ENCODE data around the gene RABGAP1L.

Gene RABGAP1L

GRCh38 chr1:174984952-174985351 is 825.6 kb downstream of the RABGAP1L start:
- DNase-seq = no peak

GRCh38 chr1:174988539-174988938 is 829.2 kb downstream of the RABGAP1L start:
- no peak for DNase-seq

- no peak for DNase-seq
These were observed 829.7 kb downstream of the RABGAP1L start for GRCh38 chr1:174988986-174989385.

- no peak for DNase-seq
These were observed 830.4 kb downstream of the RABGAP1L start for GRCh38 chr1:174989536-174990220.

DNA sequence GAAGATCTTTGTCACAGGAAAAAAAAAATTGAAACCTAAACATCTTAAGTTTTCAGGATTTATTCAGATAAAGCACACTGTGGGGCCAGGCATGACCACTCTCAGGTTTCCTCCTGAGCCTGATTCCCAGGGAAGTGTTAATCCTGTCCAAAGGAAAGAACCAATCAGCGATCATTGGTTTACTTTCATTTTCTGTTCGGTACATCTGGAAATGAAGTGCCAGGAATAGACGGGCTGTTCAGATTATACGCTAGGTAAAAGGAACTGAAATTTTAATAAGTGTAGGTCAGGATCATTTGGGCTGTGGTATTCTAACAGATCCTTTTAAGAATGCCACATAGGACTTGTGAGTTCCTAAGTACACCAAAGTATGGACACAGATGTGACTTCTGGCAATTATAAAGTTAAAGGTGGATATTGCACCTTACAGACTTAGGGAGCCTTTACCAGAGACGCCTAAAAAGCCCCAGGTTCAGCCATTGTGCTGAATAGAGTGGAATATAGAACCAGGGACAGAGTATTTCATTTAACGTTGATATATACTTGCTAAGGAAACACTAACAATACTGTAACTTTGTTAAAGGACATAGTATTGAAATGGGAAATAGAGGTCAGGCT is 831.2 kb downstream of the RABGAP1L start:
- DNase-seq = peak; percentile 30

DNA sequence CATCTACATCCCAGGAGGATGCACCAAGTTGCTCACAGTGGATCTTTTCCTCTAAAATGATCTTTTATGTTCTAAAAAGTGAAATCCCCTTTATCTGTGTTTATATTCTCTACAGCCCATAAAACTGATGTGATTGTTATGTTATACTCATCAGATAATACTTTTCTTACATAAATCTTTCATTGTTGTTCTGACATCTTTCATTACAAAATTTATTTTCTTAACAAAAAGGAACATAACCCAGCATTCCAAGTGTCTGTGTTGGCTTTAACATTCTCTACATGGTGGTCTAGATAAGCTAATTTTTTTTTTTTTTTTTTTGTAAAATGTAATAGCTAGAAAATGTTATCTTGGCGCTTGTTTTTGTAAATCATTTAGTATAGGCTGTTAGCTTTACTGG is 832.2 kb downstream of the RABGAP1L start:
- no peak for DNase-seq

DNA sequence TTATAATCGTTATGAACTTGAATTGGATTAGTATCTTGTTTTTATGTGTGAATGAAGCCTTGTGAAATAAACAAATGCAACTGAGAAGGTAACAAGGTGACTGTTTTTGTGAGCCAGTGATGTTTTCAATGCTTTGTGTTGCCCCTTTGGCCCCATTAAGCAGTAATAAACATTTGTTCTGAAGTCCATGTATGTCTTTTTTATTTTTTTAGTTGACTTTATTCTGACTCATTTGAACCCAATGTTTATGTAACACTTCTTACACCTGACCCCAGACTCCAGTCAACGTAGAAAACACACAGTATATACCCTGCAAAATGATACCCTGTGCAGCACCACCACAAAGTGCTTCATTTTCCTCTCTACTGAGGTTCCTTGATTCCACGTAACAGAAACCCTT is 835.8 kb downstream of the RABGAP1L start:
- no peak for DNase-seq

DNA sequence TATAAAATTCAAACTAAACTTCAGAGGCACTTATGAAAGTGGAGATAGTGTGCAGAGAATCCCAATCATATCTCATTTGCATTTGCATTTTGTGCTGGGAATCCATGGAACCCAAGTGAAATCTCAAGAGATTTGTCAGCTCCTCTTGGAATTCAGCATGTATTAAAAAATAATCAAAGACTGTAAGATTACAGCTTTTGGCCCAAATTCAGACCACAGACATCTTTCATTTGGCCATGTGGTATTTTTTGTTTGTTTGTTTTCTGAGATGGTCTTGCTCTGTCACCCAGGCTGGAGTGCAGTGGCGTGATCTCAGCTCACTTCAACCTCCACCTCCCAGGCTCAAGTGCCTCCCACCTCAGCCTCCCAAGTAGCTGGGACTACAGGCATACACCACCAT is 836.6 kb downstream of the RABGAP1L start:
- DNase-seq = no peak

- no peak for DNase-seq
These were observed 837.2 kb downstream of the RABGAP1L start for GRCh38 chr1:174996476-174996875.

- DNase-seq = no peak
These were observed 837.7 kb downstream of the RABGAP1L start for GRCh38 chr1:174997041-174997440.

DNA sequence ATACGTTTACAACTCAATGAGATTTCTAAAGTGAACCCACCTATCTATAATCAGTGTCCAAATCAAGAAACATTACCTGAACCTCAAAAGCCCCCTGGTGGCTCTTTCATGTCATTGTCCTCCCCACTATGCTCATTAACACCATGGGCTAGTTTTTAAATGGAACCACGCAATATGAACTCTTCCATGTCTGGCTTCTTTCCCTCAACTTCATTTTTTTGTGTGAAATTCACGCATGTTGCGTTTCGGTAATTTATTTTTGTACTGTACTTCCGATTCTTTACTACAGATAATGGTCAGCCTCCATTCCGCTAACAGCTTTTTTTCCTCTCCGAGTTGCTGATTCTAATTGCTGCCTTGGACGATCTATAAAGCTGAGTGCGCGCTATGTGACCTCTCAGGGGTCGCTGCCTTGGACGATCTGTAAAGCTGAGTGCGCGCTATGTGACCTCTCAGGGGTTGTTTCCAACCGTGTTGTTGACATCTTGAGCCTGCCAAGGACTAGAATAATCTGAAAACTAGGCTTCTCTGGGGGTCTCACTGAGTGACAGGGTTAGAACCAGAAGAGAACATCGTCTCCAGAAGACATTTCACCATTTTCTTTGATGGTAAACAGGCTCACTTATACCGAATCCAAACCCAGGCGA is 839.4 kb downstream of the RABGAP1L start:
- DNase-seq = peak; percentile 21

DNA sequence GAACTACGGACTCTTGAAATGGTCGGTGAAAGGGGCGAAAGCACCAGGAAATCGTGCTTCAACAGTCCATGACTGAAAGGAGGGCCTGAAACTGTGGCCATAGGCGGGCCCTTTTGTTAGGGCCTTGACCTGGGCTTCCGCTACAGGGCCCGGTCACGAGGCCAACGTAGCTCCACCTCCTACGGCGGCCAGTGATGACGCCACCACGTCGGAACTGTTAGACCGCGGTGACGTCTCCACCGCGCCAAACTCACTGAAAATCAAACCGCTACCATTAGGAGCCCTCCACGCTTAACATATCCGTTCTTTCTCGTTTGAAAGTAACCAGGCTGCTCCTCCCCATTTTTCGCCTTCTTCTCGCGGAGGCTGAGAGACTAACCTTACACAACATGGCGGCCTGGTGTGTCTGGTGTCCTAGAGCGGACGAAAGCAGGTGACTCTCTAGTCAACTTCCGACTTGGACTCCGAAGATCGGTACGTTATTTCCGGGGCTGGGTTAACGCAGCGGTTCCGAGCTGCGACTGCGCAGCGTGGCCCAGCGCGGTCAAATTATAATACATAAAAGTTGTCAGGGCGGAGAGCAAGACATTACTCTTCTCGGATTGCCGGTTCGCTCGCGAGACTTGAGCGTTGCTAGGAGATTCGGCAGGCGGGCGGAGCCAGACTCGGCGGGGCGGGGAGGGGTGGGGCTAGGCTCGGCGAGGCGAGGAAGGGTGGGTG is 840.1 kb downstream of the RABGAP1L start:
- DNase-seq = peak; percentile 89

GRCh38 chr1:174999936-175000696 is 840.8 kb downstream of the RABGAP1L start, which contains the start of gene CACYBP:
Gene CACYBP (plus strand): TSS chr1:174999947. CDS start chr1:175000181, 234 bp downstream.
- no peak for DNase-seq

DNA sequence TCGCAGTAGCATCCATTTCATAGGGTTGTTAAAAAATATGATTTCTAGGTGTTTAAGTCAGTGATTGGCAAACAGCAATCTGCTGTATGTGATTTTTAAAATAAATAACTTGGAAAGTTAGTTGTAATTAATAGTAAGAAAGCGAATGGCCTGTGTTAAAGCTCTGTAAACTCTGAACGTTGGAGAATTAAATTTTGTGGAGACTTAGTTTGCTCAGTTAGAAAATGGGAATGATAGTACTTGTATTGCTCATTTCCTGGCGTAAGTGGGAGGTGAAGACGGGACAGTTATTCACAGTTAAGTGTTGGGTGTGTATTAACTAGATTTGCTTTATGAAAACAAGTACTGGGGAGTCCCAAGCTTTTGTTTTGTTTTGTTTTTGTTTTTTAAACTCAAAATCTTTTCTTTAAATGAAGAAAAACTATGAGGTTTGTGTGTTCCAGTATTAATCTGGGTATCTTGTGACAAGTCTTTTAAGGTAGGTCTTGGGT is 841.4 kb downstream of the RABGAP1L start:
- DNase-seq = no peak

- no peak for DNase-seq
These were observed 843.7 kb downstream of the RABGAP1L start for GRCh38 chr1:175002910-175003517.

DNA sequence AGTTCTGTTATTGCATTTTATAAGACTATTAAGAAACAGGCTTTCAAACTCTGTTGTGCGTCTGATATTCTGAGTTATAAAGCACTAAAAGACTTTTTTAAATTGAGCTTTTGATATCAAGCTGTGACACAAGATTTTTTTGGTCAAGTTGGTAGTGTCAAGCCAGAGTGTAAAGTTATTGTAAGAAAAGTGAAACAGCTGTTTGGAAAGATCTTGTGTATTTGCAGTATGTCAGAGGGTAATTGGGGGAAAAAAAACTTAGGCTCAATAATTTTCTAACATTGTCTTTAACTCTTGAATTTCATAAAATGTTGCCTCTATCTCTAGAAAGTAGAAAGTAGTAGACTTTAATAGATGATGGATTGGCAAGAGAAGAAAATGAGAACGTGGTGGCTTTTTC is 844.2 kb downstream of the RABGAP1L start:
- no peak for DNase-seq

GRCh38 chr1:175005085-175005783 is 845.9 kb downstream of the RABGAP1L start:
- DNase-seq = no peak

- no peak for DNase-seq
These were observed 850.2 kb downstream of the RABGAP1L start for GRCh38 chr1:175009532-175009931.

DNA sequence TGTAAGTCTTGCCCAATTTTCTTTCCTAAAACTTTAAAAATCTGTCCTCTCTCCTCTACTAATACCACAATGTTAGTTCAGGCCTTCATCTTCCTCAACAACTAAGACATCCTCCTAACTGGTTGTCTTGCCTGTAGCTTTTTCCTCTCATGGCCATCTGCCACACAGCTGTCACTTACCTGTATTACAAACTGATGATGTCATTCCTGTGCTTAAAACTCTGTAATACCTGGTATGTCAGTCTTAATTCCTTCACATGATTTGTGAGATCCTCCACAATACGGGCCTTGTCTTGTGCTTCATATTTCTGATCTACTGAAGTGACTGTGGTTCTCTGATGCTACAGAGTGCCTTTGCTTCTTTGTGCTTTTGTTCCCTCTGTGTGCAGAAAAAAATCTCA is 854.1 kb downstream of the RABGAP1L start:
- no peak for DNase-seq

DNA sequence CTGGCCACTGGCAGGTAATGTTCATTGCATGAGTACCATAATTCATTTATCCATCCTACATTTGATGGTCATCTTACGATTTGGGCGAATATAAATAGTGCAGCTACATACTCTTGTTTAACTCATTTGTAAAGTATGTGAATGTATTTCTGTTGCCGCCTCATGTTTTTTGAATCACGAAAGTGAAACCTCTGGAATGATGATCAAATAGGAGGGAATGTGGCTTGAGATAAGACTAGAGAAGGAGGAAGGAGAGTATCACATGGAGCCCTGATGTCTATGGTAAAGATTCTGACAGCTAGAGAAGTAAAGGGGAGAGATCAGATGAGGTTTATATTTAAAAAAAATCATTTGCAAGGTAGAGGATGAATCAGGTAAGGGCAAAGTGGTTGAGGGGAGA is 855.9 kb downstream of the RABGAP1L start:
- DNase-seq = no peak

- no peak for DNase-seq
These were observed 860.2 kb downstream of the RABGAP1L start for GRCh38 chr1:175019524-175019923.
